Hepatocyte (in vitro differentiated cells): ENCODE measurements around the gene CCDC197.

Experiments
- EZH2 ChIP-seq: fragments of 200-600 bp; sonication (generic); IDR thresholded peaks from 2 replicates; pipeline ENCODE4 v1.6.1; 2016; ENCODE audit warnings: antibody characterized with exemption, mild to moderate bottlenecking, borderline replicate concordance
- EZH2phosphoT487 ChIP-seq: fragments of 200-600 bp; sonication (generic); IDR thresholded peaks from one replicate; pipeline ENCODE4 v1.6.1; 2018; ENCODE audit warnings: antibody characterized with exemption, mild to moderate bottlenecking, low read depth, moderate library complexity; ENCODE audit not compliant: unreplicated experiment, severe bottlenecking
- TF ChIP-seq, protein P1 (sequence below): fragments of 200-600 bp; sonication (generic); IDR thresholded peaks from 2 replicates; pipeline ENCODE4 v1.5.1; 2016; ENCODE audit warnings: antibody characterized with exemption, mild to moderate bottlenecking; ENCODE audit not compliant: poor library complexity

DNA sequence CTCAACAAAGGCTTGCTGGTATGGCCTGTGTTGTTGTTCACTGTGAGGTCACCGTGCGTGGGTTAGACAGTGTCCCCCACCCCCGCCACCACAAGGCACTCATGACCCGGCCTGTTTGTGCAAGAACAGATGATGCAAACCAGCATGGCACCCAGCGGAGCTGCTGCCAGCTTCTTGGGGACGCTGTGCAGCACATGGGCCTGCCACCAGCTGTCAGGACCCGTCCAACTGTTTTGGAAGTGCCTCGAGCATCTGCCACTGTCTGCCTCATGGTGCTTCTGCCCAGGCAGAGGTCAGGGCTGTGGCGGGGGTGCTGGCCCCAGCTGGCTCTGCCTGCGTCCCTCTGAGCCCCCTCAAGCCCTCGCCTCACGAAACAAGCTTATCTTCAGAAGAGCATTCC is 22.3 kb upstream of the CCDC197 start:
- TF ChIP-seq, protein P1, sequence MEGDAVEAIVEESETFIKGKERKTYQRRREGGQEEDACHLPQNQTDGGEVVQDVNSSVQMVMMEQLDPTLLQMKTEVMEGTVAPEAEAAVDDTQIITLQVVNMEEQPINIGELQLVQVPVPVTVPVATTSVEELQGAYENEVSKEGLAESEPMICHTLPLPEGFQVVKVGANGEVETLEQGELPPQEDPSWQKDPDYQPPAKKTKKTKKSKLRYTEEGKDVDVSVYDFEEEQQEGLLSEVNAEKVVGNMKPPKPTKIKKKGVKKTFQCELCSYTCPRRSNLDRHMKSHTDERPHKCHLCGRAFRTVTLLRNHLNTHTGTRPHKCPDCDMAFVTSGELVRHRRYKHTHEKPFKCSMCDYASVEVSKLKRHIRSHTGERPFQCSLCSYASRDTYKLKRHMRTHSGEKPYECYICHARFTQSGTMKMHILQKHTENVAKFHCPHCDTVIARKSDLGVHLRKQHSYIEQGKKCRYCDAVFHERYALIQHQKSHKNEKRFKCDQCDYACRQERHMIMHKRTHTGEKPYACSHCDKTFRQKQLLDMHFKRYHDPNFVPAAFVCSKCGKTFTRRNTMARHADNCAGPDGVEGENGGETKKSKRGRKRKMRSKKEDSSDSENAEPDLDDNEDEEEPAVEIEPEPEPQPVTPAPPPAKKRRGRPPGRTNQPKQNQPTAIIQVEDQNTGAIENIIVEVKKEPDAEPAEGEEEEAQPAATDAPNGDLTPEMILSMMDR: no peak
- TF ChIP-seq EZH2: no peak
- no peak for TF ChIP-seq EZH2phosphoT487
